LNCAP (cell line): ENCODE measurements around the gene TRA2A.

Experiments used
- CTCF ChIP-seq: fragments of 450-650 bp; IDR thresholded peaks from 2 replicates; pipeline ENCODE4 v1.5.1; 2017; ENCODE audit warnings: mild to moderate bottlenecking

The TRA2A gene

GRCh38 chr7:23542752-23543151, 11.0 kb upstream of the TRA2A start:
- no peak for TF ChIP-seq CTCF

DNA sequence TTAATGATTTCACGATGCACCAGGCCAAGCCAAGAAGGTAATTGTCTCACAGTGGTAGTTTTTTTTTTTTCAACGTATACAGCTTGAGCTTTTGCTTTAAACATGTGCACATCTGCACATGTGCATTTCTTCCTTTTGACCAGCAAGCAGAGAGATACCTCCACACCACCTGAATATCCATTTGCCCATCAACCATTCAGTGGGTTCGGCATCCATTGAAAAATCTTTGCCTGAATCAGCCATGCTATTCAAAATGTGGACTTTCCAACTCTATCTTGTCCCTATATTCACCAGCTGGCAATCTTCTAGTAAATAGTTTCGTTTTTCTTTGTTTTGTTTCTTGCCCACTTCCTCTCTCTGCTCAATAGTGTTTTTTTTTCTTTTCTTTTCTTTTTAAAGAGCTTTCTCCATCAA, 7.7 kb upstream of the TRA2A start:
- no peak for TF ChIP-seq CTCF

DNA sequence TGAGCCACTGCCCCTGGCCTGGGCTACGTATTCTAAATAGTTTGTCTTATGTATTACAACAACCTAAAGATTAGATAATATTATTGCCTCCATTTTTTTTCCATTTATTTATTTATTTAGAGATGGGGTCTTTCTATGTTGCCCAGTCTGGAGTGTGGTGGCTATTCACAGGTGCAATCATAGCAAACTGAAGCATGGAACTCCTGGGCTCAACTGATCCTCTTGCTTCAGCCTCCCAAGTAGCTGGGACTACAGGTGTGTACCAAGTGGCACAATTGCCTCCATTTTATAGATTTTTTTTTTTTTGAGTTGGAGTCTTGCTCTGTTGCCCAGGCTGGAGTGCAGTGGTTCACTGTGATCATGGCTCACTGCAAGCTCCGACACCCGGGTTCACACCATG, 6.5 kb upstream of the TRA2A start:
- TF ChIP-seq CTCF, result no peak

GRCh38 chr7:23533238-23533604, 1.4 kb upstream of the TRA2A start:
- no peak for TF ChIP-seq CTCF

DNA sequence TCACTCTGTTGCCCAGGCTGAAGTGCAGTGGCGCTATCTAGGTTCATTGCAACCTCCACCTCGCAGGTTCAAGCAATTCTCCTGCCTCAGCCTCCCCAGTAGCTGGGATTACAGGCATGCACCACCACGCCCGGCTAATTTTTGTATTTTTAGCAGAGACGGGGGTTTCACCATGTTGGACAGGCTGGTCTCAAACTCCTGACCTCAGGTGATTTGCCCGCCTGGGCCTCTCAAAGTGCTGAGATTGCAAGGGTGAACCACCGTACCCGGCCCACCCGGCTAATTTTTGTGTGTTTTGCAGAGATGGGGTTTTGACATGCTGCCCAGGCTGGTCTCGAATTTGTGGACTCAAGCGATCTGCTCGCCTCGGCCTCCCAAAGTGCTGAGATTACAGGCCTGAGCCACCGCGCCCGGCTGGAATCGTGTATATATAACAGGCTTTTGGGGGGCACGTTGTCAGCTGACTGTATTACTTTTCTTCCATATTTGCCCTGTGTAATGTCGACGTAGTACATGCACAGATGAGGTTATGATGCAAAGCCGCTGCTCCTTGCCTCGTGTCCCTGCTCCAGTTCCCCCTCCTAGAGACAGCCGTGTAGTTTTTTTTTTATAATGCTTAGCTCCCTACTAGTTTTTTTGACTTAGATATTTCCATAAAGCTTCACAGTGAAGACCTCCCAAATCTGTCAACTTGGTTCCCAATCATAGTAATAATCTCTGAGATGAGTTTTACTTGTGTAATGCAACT, 883 bp upstream of the TRA2A start:
- TF ChIP-seq CTCF, result no peak

GRCh38 chr7:23531050-23531793, 559 bp downstream of the TRA2A start:
- no peak for TF ChIP-seq CTCF

DNA sequence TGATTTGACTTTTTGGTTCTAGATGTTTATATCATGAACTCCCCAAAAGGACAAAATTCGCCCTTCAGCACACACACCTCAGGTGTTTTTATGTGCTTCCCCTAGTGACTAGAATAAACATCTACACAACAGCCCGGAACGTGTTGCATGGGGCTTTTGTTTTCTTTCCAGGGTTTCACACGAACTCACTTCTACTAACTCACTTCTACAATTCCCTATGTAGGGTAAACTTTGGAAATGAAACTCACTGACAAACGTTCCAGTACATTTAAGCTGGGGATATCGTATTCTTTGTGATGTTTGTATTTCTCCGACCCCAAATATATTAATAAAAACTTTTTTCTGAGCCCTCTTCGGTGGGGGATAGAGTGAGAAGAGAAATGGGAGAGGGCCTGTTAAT, 1.4 kb downstream of the TRA2A start:
- TF ChIP-seq CTCF, result no peak
